GM18867 (cell line): ENCODE data around the gene CHFR.
"Not testable (repeated sequence)": the region's sequence is repeated elsewhere in the genome, so short reads cannot be mapped to it uniquely, and the experiment has no call there.

Source experiments
- ATAC-seq: cut with Tn5 transposase; IDR thresholded peaks from one replicate; pipeline ENCODE4 v1.9.1; 2021; ENCODE audit warnings: mild to moderate bottlenecking, moderate library complexity; ENCODE audit not compliant: unreplicated experiment

Gene CHFR

GRCh38 chr12:132881818-132882217, 5.6 kb downstream of the CHFR start:
- no peak for ATAC-seq

- not testable (repeated sequence) for ATAC-seq
Measured at GRCh38 chr12:132874620-132875019, 12.8 kb downstream of the CHFR start.

- no peak for ATAC-seq
Measured at GRCh38 chr12:132874175-132874574, 13.2 kb downstream of the CHFR start.

GRCh38 chr12:132873724-132874123, 13.7 kb downstream of the CHFR start:
- no peak for ATAC-seq

GRCh38 chr12:132872975-132873421, 14.4 kb downstream of the CHFR start:
- no peak for ATAC-seq

- ATAC-seq = no peak
Measured at GRCh38 chr12:132872073-132872855, 15.1 kb downstream of the CHFR start.

- no peak for ATAC-seq
Measured at GRCh38 chr12:132869551-132869950, 17.9 kb downstream of the CHFR start.

- no peak for ATAC-seq
Measured at GRCh38 chr12:132866251-132866828, 21.1 kb downstream of the CHFR start.

- ATAC-seq = no peak
Measured at GRCh38 chr12:132861558-132861957, 25.8 kb downstream of the CHFR start.

- no peak for ATAC-seq
Measured at GRCh38 chr12:132858718-132859266, 28.6 kb downstream of the CHFR start.

- ATAC-seq = not testable (repeated sequence)
Measured at GRCh38 chr12:132857019-132857418, 30.4 kb downstream of the CHFR start.

- no peak for ATAC-seq
Measured at GRCh38 chr12:132856581-132856980, 30.8 kb downstream of the CHFR start.

GRCh38 chr12:132855211-132855610, 32.2 kb downstream of the CHFR start:
- ATAC-seq = not testable (repeated sequence)

- ATAC-seq = no peak
Measured at GRCh38 chr12:132853285-132854092, 33.9 kb downstream of the CHFR start.

- no peak for ATAC-seq
Measured at GRCh38 chr12:132852496-132852895, 34.9 kb downstream of the CHFR start.

GRCh38 chr12:132851465-132851864, 35.9 kb downstream of the CHFR start:
- ATAC-seq = no peak

- no peak for ATAC-seq
Measured at GRCh38 chr12:132850291-132850690, 37.1 kb downstream of the CHFR start.

GRCh38 chr12:132848521-132848920, 38.9 kb downstream of the CHFR start:
- ATAC-seq = no peak

GRCh38 chr12:132847363-132848356, 39.7 kb downstream of the CHFR start:
- ATAC-seq = no peak

- ATAC-seq = not testable (repeated sequence)
Measured at GRCh38 chr12:132844681-132845080, 42.7 kb downstream of the CHFR start.
